Activated T-helper 2 cell treated with anti-CD3 and anti-CD28 coated beads, Interferon-gamma antibody, Interleukin-2, Interleukin-4, amounts not matched to agents 10 μg/mL and 5 μg/mL and 100 μg/mL, durations not matched to agents 14 hours and 24 hours and 36 hours (primary cell): ENCODE data around the gene AHCYL2. TPM values are rescaled to one million over a fixed set of nuclear protein-coding genes. Genes with fewer than 3 reads are reported as not detected.

Experiments used
- DNase-seq: peaks from one replicate; pipeline ENCODE4 v3.0.0; 2021; ENCODE audit warnings: low spot score
- H3K27ac Mint-ChIP-seq: one replicate; pipeline ENCODE4 v1.8.0; 2021; ENCODE audit warnings: mixed read lengths
- H3K27me3 Mint-ChIP-seq: one replicate; pipeline ENCODE4 v1.8.0; 2021; ENCODE audit warnings: low read depth, mixed read lengths
- H3K36me3 Mint-ChIP-seq: one replicate; pipeline ENCODE4 v1.8.0; 2021; ENCODE audit warnings: low read depth, mixed read lengths
- H3K4me1 Mint-ChIP-seq: one replicate; pipeline ENCODE4 v1.8.0; 2021; ENCODE audit warnings: low read depth, mixed read lengths
- H3K4me3 Mint-ChIP-seq: one replicate; pipeline ENCODE4 v1.8.0; 2021; ENCODE audit warnings: low read depth, mild to moderate bottlenecking, moderate library complexity, mixed read lengths
- H3K9me3 Mint-ChIP-seq: one replicate; pipeline ENCODE4 v1.8.0; 2021; ENCODE audit warnings: mixed read lengths
- intact Hi-C: fragments of 100-400 bp; cut with micrococcal nuclease; formaldehyde crosslinking; loops from one replicate; pipeline ENCODE4 v1.15.1; 2023
- total RNA-seq: library from RNA; stranded (reverse); gene quantifications from 2 replicates; pipeline ENCODE4 v1.2.3, GENCODE V29; 2022

The AHCYL2 gene
- total RNA-seq, 1 donor from 2014 or later, result 14.7 TPM

DNA sequence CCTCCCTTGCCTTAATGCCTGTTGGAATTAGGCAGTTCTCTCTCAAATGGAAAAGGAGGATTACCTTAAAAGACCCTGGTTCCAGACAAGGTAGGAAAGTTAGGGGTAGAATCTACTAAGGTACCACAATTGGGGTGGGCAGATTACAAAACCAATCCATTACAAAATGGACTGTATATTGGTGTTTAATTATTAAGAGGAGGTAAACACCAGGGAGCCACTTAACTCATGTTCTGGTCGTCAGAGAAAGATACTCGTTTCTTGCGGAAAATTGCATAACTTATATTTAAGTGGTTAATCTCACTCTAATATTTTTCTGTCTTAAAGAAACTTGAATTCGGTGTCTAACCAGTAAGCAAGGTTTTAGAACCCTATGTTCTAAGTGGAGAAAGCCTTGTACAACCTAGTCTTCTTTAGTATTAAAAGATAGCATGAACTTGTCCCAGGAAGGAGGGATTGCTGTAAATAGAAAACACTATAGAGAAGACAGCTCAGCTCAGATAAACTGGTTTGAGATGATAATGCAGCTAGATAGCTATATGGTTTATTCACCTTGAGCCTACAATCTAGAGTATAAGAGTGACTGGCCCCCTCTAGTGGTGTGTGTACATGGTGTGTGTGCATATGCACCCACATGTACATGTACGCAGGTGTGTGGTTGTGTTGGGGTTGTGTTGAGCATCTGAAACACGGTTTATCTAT, 151.4 kb downstream of the AHCYL2 start:
- Mint-ChIP-seq H3K27me3 (no peaks in the 10 kb centered on the region), H3K36me3 (peaks cover 7% of the 10 kb centered on the region), H3K4me1 (peaks cover 31% of the 10 kb centered on the region), H3K27ac (no peak overlapping the region), H3K4me3 (no peak overlapping the region), H3K9me3 (no peaks in the 10 kb centered on the region)
- peak; percentile 20 for DNase-seq
- intact Hi-C loops, result loop anchor here (1.0 kb wide), 1 partner anchor 8 kb away; no protein-coding TSS in a partner anchor

DNA sequence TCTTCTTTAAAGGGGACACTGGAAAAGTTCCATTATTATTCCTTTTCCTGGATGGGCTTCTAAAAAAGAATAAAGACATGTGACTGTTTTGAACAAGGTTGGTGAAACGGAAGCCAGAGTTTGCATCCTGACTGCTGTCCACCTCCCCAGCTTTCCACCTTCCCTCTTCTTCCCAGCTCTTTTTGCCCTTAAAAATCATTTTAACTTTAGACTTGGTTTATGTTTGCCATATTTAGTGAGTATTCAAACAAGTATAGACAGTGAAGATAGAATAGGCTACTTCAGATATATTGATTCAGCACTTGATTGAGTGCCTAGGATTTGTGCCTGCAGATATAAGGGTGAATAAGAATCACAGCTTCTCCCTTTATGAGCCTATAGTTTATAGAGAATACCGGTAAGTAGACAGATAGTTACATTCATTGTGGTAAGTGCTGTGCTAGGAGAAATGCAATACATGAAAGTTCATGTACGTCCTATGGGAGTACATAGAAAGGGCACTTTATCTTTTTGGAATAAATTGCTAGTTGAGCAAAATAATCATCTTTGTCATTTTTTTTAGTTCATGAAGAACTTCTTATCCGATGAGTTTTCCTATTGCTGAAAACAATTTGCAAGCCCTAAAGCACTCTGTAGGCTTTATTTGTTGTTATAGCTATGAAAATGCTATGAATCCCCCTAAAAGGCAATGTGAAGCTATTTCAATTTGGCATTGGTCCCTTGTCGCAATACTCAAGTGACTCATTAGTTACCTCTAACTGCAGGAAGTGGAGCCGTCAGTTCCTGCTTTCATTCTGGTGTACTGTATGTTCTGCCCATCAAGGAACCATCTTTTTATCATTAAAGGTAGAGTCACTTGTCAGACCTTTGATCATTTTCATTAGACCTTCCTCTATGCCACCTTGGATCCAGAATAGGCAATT, 152.2 kb downstream of the AHCYL2 start:
- no peak for DNase-seq
- no peaks in the 10 kb centered on the region for H3K27me3 Mint-ChIP-seq
- peaks cover 10% of the 10 kb centered on the region for H3K36me3 Mint-ChIP-seq
- peak overlapping the region; percentile 29 for H3K27ac Mint-ChIP-seq
- H3K4me3 Mint-ChIP-seq, result no peak overlapping the region
- intact Hi-C loops, result loop anchor here (1.0 kb wide), 1 partner anchor 9 kb away; no protein-coding TSS in a partner anchor
- peaks cover 31% of the 10 kb centered on the region for H3K4me1 Mint-ChIP-seq
- H3K9me3 Mint-ChIP-seq, result no peaks in the 10 kb centered on the region

GRCh38 chr7:129381710-129382484, 157.1 kb downstream of the AHCYL2 start:
- Mint-ChIP-seq H3K9me3 (no peaks in the 10 kb centered on the region), H3K36me3 (peaks cover 15% of the 10 kb centered on the region), H3K27me3 (no peaks in the 10 kb centered on the region), H3K27ac (peak overlapping the region; percentile 77), H3K4me3 (no peak overlapping the region), H3K4me1 (peaks cover 30% of the 10 kb centered on the region)
- no peak for DNase-seq
- intact Hi-C loops, result no loop called here

- no peak overlapping the region for H3K4me3 Mint-ChIP-seq
Observed at GRCh38 chr7:129383542-129384132, 158.8 kb downstream of the AHCYL2 start.

DNA sequence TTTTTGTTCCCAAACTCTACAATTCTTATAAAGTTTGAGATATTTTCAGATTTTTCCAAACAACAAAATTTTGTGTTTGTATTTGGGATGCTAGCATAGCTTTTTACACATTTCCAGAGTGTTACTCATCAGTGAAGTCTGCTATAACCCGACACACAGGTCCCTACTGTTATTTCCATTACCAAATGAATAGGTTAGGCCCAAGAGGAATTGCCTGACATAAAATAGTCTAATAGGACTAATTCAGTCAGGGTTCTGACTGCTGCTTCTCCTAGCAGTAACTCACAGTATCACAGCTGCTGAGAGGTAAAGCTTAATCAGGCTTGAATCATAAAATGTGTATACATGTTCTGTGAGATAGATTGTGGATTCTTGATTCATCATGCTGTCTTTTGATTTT, 160.3 kb downstream of the AHCYL2 start:
- DNase-seq, result no peak
- Mint-ChIP-seq H3K4me3 (no peak overlapping the region), H3K27me3 (no peaks in the 10 kb centered on the region), H3K27ac (no peak overlapping the region), H3K9me3 (no peaks in the 10 kb centered on the region), H3K36me3 (peaks cover 10% of the 10 kb centered on the region), H3K4me1 (peaks cover 20% of the 10 kb centered on the region)
- intact Hi-C loops, result no loop called here

More at GRCh38 chr7:129383542-129384132, 158.8 kb downstream of the AHCYL2 start:
- peaks cover 22% of the 10 kb centered on the region for H3K4me1 Mint-ChIP-seq
- H3K27me3 Mint-ChIP-seq, result no peaks in the 10 kb centered on the region
- intact Hi-C loops, result no loop called here
- H3K36me3 Mint-ChIP-seq, result peaks cover 15% of the 10 kb centered on the region
- no peak overlapping the region for H3K27ac Mint-ChIP-seq
- no peak for DNase-seq
- H3K9me3 Mint-ChIP-seq, result no peaks in the 10 kb centered on the region

GRCh38 chr7:129385598-129385997, 160.8 kb downstream of the AHCYL2 start:
- no peaks in the 10 kb centered on the region for H3K27me3 Mint-ChIP-seq
- H3K36me3 Mint-ChIP-seq, result peaks cover 9% of the 10 kb centered on the region
- no peaks in the 10 kb centered on the region for H3K9me3 Mint-ChIP-seq

GRCh38 chr7:129386506-129386905, 161.7 kb downstream of the AHCYL2 start:
- H3K4me1 Mint-ChIP-seq, result peaks cover 19% of the 10 kb centered on the region
- no peak overlapping the region for H3K4me3 Mint-ChIP-seq
- H3K9me3 Mint-ChIP-seq, result no peaks in the 10 kb centered on the region
- H3K36me3 Mint-ChIP-seq, result peaks cover 9% of the 10 kb centered on the region
- H3K27me3 Mint-ChIP-seq, result no peaks in the 10 kb centered on the region
- intact Hi-C loops, result no loop called here
- H3K27ac Mint-ChIP-seq, result no peak overlapping the region
- no peak for DNase-seq

More at GRCh38 chr7:129385598-129385997, 160.8 kb downstream of the AHCYL2 start:
- no peak overlapping the region for H3K4me3 Mint-ChIP-seq
- intact Hi-C loops, result no loop called here
- H3K27ac Mint-ChIP-seq, result no peak overlapping the region
- peaks cover 19% of the 10 kb centered on the region for H3K4me1 Mint-ChIP-seq
- no peak for DNase-seq

GRCh38 chr7:129387537-129387936, 162.7 kb downstream of the AHCYL2 start:
- no peak overlapping the region for H3K27ac Mint-ChIP-seq
- no peak overlapping the region for H3K4me3 Mint-ChIP-seq
- DNase-seq, result no peak
- peaks cover 13% of the 10 kb centered on the region for H3K4me1 Mint-ChIP-seq
- peaks cover 4% of the 10 kb centered on the region for H3K36me3 Mint-ChIP-seq
- intact Hi-C loops, result no loop called here
- H3K9me3 Mint-ChIP-seq, result no peaks in the 10 kb centered on the region
- H3K27me3 Mint-ChIP-seq, result no peaks in the 10 kb centered on the region

- intact Hi-C loops, result no loop called here
Observed at GRCh38 chr7:129388333-129389098, 163.7 kb downstream of the AHCYL2 start.

GRCh38 chr7:129389829-129390228, 165.0 kb downstream of the AHCYL2 start:
- Mint-ChIP-seq H3K27ac (no peak overlapping the region), H3K4me3 (no peak overlapping the region), H3K27me3 (no peaks in the 10 kb centered on the region), H3K36me3 (no peaks in the 10 kb centered on the region), H3K9me3 (no peaks in the 10 kb centered on the region), H3K4me1 (peaks cover 7% of the 10 kb centered on the region)
- no peak for DNase-seq
- intact Hi-C loops, result no loop called here

More at GRCh38 chr7:129388333-129389098, 163.7 kb downstream of the AHCYL2 start:
- peaks cover 10% of the 10 kb centered on the region for H3K4me1 Mint-ChIP-seq
- H3K27ac Mint-ChIP-seq, result no peak overlapping the region
- no peak overlapping the region for H3K4me3 Mint-ChIP-seq
- no peaks in the 10 kb centered on the region for H3K27me3 Mint-ChIP-seq
- no peak for DNase-seq
- peaks cover 2% of the 10 kb centered on the region for H3K36me3 Mint-ChIP-seq
- H3K9me3 Mint-ChIP-seq, result no peaks in the 10 kb centered on the region

GRCh38 chr7:129390314-129390713, 165.5 kb downstream of the AHCYL2 start:
- Mint-ChIP-seq H3K9me3 (no peaks in the 10 kb centered on the region), H3K36me3 (no peaks in the 10 kb centered on the region), H3K4me3 (no peak overlapping the region), H3K4me1 (peaks cover 6% of the 10 kb centered on the region), H3K27me3 (no peaks in the 10 kb centered on the region), H3K27ac (no peak overlapping the region)
- intact Hi-C loops, result no loop called here
- no peak for DNase-seq
